ENCODE results near the gene NCKAP5L. TPM values are rescaled to one million over a fixed set of nuclear protein-coding genes. Genes with fewer than 3 reads are reported as not detected.
A peak's percentile ranks its signal among the peaks of the same experiment; 100 is the strongest.

The NCKAP5L gene, protein sequence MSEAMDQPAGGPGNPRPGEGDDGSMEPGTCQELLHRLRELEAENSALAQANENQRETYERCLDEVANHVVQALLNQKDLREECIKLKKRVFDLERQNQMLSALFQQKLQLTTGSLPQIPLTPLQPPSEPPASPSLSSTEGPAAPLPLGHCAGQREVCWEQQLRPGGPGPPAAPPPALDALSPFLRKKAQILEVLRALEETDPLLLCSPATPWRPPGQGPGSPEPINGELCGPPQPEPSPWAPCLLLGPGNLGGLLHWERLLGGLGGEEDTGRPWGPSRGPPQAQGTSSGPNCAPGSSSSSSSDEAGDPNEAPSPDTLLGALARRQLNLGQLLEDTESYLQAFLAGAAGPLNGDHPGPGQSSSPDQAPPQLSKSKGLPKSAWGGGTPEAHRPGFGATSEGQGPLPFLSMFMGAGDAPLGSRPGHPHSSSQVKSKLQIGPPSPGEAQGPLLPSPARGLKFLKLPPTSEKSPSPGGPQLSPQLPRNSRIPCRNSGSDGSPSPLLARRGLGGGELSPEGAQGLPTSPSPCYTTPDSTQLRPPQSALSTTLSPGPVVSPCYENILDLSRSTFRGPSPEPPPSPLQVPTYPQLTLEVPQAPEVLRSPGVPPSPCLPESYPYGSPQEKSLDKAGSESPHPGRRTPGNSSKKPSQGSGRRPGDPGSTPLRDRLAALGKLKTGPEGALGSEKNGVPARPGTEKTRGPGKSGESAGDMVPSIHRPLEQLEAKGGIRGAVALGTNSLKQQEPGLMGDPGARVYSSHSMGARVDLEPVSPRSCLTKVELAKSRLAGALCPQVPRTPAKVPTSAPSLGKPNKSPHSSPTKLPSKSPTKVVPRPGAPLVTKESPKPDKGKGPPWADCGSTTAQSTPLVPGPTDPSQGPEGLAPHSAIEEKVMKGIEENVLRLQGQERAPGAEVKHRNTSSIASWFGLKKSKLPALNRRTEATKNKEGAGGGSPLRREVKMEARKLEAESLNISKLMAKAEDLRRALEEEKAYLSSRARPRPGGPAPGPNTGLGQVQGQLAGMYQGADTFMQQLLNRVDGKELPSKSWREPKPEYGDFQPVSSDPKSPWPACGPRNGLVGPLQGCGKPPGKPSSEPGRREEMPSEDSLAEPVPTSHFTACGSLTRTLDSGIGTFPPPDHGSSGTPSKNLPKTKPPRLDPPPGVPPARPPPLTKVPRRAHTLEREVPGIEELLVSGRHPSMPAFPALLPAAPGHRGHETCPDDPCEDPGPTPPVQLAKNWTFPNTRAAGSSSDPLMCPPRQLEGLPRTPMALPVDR (N-terminal part only)
- total RNA-seq (ENCODE audit: insufficient read depth, low replicate concordance): 9.9 TPM

DNA sequence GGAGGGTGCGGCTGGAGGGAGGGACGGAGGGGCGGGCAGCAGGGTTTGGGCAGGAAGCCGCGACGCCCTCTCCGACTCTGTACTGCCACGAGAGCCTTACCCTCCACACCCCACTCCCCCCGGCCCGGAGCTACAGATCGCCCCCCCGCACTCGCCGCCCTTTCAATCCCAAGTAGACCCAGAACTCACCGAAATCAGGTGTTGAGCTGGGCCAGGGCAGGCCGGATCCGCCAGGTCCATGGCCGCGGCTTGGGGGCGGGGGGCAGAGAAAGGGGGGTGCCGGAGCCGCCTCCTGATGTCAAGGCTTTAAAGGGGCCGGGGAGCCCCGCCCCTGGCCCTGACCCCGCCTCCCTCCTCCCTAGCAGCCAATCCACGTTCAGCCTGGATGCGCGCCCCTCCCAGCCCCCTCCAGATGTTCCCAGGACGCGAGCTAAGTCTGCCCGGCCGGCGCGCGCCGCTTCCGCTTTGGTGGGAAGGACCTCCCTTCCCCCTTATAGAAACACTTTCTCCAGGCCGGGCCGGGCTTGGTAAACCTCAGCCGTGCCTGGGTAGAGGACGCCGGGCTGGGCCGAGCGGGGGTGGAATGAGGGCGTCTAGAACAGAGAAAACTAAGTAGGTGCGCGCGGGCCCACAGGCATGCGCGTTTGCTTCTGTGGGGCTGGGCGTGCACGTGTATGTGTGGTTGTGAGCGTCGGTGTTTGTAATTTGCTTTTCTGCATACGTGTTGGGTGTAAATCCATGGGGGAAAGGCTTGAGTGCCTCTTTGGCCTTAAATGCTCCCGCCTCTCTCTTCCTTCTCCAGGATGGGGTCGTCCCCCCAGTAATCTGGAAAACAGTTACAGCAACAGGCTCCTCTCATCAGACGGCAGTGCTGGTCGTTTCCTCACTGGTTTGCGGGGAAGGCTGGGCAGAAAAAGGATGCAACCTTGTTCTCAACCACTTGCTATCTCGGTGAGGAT is at the start of gene NCKAP5L:
Gene NCKAP5L (minus strand): TSS at position 281 of the 959 bp plus-strand sequence. CDS start 24,369 bp downstream, outside the sequence.
- peak; percentile 99 for DNase-seq (ENCODE audit: low spot score)

- DNase-seq (ENCODE audit: low spot score): no peak
Observed at GRCh38 chr12:49877066-49877465, 48.9 kb upstream of the NCKAP5L start.

GRCh38 chr12:49876070-49876469 is 47.9 kb upstream of the NCKAP5L start:
- DNase-seq (ENCODE audit: low spot score): no peak

- no peak for DNase-seq (ENCODE audit: low spot score)
Observed at GRCh38 chr12:49875115-49875720, 47.0 kb upstream of the NCKAP5L start.

- no peak for DNase-seq (ENCODE audit: low spot score)
Observed at GRCh38 chr12:49874142-49874897, 46.1 kb upstream of the NCKAP5L start.

GRCh38 chr12:49873361-49873934 is 45.2 kb upstream of the NCKAP5L start:
- DNase-seq (ENCODE audit: low spot score): no peak

- no peak for DNase-seq (ENCODE audit: low spot score)
Observed at GRCh38 chr12:49872781-49873181, 44.6 kb upstream of the NCKAP5L start.

DNA sequence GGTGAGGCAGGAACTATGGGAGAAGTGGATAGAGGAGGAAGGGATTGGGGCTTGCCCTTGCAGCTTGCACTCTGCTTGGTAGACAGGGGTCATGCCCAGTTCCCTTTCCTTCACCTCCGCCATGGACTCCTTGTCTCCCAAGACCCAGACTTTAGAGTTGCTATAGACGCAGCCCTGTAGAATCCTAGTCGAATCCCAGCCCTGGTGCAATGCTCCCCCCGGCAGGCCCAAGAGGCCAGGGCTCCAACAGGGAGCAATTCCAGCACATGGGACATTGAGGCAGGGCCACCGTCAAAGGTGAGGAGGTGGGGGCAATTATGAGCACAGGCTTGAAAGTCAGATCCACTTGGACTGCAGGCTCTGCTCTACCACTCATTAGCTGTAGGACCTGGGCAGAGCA is 44.2 kb upstream of the NCKAP5L start:
- DNase-seq (ENCODE audit: low spot score): no peak

- DNase-seq (ENCODE audit: low spot score): peak; percentile 53
Observed at GRCh38 chr12:49871811-49872251, 43.6 kb upstream of the NCKAP5L start.

- no peak for DNase-seq (ENCODE audit: low spot score)
Observed at GRCh38 chr12:49871263-49871561, 43.0 kb upstream of the NCKAP5L start.

- DNase-seq (ENCODE audit: low spot score): no peak
Observed at GRCh38 chr12:49870501-49871262, 42.5 kb upstream of the NCKAP5L start.

DNA sequence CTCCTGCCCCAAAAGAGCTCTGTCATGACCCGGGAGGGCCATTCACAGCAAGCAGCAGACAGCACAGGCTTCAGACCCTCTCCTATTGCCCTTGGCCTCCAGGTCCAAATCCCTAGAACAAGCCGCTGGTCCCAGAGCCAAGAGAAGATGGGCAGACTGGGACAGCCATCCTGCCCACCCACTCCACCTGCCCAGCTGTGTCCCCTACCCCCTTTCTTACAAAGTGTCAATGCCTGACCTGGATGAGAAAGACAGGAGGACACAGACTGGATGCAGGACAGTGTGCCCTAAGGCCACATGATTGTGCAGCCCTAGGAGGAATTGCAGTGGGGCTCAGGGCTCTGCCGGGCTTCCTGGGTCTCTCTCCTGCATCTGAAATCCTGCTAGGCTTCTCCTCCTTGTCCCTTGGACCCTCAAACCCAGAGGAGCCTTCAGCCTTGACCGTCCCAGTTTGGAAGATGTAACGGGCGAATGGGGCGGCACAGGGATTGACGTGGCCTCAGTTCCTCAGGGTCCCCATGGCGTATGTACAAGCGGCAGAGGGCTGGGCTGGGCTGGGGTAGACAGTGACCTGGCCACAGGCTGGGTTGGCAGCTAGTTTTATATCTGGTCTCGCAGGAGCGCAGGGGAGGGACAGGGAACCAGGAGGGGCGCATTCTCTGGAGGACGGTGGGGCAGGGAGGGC is 41.7 kb upstream of the NCKAP5L start:
- DNase-seq (ENCODE audit: low spot score): no peak

- DNase-seq (ENCODE audit: low spot score): peak; percentile 99
Observed at GRCh38 chr12:49868952-49869815, 41.0 kb upstream of the NCKAP5L start.

DNA sequence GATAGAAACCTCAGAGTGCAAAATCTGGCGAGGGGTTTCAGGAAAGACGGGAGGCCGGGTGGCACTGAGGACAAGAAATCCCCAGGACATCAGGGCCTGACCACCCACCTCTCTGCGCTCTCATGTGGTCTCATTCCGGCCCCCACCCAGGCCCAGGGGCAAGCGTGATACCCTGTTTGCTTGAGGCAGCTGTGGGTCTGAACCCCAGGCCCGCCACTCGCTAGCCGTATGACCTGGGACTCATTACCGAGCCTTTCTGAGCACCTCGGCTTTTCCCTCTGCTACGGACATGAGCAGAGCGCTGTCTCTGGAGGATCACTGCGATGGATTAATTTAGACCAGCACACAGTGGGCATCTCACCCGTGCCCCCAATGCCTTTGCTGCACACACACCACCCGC is 40.2 kb upstream of the NCKAP5L start:
- DNase-seq (ENCODE audit: low spot score): no peak

DNA sequence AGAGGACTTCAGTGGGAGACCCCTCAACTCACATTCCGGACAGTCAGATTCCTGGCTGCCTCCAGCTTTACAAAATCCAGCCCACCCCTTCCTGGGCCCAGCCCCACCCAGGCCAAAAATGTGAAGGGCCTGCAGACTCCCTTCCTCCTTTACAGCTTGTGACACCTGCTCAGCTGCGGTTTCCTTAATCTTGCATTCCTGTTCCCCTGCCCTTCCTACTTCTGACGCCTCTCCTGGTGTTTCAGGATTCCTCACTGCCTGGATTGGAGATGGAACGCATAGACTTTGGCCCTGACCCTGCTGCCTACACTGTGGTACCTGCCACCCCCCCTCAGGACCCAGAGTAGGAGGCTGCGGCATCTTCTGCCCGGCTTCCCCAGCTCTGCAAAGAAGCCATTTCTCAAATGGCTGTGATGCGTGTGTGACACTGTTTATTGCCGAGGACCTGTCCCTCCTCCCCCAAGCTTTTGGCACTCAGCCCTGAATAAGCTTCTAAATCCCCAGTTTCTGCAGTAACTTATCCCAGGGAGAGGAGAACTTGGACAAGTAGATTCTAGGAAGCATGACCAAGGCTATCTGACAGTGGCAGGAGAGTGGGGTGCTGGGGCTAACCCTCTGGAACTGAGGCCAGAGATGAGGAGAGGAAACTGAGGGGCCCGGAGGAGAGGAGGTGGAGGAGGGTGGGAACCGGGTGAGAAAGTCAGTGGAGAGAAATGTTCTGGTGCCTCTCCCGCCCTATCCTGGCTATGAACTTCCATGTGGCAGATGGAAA is 39.5 kb upstream of the NCKAP5L start:
- peak; percentile 79 for DNase-seq (ENCODE audit: low spot score)
